ENCODE results near the gene KIF26B.
A peak's percentile ranks its signal among the peaks of the same experiment; 100 is the strongest.

KIF26B gene

DNA sequence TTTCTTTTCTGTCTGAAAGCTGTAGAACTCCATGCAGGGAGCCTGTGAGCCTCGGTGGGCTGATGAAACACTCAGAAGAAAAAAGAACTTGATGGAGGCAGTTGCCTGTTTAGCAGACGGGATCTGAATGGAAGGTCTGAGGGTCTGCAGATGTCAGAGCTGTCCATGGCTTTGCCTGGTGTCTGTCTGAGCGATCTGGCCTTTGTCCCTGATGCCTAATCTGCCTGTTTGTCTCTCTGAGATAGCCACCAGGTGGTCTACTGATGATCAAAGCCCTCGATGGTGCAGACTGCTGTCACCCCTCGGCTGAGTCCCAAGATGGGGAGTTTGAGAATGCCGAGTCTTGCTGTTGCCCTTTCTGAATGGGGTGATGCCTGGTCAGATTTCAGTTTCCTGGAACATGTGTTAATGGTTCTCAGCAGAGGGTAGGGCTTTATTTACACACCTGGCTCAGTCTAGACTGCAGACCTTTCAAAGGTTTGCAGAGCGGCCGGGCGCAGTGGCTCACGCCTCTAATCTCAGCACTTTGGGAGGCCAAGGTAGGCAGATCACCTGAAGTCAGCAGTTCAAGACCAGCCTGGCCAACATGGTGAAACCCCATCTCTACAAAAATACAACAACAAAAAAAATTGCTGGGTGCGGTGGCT lies 90.4 kb downstream of the KIF26B start:
- no peak for DNase-seq

DNA sequence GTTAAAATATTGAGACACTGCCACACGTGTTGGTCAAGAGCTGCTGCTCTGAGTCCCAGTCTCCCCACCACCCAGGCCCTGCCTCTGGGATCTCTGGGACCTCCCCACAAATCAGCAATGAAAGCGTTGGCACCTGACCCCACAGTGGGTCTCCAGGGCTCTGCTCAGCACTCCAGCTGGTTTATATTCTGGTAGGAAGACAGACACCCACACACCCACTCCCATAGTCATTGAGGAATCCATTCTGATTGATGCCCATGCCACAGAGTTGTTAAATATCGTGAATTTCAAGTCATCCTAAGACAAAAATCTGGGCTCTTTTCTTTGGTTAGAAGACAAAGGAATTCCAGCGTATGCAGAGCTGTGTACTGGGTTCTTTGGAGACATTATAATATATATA lies 91.6 kb downstream of the KIF26B start:
- DNase-seq: no peak

DNA sequence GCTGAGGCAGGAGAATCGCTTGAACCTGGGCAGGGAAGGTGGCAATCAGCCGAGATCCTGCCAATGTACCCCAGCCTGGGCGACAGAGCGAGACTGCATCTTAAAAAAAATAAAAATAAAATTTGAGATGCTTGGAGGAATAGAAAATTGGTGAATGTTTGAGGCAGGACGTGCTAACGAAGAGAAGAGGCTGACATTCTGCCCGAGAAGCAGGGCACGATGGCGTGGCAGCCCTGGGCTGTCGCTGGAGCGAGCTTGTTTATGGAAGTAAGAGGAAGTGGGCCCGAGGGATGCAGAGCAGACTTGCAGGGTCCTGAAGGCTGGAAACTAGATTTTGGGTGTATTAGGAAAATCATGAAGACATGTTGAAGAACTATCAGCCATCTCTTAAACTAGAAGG lies 92.6 kb downstream of the KIF26B start:
- no peak for DNase-seq

DNA sequence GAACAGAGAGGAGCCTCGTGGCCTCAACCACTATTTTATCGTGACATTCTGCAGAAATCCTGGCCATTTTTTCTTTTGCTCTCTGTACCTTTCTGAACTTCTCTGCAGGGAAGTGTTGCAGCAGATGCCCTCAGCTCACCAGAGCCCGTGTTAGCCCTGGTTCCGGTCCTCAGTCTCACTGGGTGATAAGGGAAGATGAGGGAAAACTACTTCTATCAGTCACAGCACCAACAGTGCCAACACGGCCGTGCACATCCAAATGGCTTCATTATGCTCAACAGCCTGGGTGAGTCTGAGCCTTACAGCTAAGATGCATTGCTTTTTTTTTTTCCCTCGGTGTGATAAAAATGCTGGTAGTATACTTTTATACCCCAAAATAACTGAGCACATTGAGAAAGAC lies 93.0 kb downstream of the KIF26B start:
- no peak for DNase-seq

DNA sequence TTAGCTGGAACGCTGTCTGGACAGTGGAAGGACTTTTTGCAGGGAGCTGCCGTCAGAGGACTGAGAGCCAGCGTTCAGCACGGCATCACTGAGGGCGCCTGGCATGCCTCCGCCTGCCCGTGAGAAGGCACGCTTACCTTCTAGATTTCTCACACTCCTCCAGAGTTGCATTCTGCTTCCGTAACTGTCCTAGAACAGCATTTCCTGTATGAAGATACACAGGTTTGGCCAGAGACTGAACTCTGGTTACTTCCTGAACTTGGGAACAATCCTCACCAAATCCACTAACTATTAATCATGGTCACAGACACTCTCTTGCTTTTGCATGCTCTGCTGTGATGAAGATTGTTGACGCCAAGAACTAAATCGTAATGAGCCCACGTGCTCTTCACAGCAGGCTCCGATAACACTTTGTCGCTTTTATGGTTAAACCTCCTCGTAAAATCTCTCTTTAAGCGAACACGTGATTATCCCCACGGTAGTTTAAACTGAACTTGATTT lies 93.5 kb downstream of the KIF26B start:
- no peak for DNase-seq

DNA sequence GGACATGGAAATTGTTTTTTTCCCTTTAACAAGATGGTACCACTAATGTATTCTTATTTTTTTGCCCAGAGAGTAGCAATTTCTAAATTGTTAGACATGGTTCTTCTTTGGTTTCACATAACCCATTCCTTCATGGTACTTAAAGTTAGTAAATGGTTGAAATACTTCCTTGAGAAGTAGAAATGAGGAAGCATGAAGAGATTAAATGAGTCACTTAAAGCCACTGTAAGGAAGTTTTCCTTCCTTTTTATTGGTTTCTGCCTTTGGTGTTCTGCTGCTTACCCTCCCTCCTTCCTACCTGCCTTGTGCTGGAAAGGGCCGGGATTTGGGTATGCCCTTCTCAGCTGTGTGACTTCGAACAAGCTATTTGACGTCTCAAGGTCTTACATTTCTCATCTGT lies 101.0 kb downstream of the KIF26B start:
- DNase-seq: no peak

GRCh38 chr1:245256528-245256927 lies 101.7 kb downstream of the KIF26B start:
- no peak for DNase-seq

DNA sequence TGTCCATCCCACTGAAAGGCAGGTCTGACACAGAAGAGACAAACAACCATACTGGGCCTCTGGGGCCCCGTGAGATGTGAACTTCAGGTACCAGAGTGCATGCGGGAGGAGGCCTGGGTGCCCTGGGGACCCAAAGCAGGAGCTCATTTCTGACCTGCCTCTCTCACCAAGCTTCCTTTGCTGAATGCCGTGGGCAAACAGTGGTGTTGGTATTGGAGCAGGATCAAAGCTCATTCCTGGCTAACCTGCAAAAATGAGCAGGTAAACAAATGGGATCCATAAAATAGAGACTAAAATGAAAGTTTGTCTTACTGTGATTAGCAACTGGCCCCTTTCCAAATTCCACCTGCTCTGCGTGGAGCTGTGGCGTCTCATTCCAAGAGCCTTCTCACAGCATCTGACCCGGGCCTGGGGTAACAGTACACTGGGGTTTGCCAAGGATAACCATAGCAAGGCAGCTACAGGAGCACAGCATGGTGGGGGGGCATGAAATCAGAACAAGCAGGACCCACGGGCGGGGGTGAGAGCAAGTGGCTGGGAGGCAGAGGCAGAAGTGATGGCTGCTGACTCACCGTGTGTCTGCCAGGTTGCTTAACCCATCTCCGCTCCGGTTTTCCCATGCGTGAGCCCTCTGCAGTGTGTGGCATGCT lies 103.6 kb downstream of the KIF26B start:
- peak; percentile 90 for DNase-seq

- DNase-seq: peak; percentile 89
These were observed 105.5 kb downstream of the KIF26B start for GRCh38 chr1:245260110-245260882.

DNA sequence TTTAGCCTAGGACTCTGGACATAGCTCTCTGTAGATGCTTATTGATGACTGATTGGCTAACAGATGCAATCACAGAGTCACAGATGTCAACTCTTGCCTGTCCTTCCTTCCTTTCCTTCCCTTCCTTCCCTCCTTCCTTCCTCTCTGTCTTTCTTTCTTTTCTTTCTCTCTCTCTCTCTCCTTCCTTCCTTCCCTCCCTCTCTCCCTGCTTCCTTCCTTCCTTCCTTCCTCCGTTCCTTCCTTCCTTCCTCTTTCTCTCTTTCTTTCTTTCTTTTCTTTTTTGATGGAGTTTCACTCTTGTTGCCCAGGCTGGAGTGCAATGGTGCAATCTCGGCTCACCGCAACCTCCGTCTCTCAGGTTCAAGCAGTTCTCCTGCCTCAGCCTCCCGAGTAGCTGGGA lies 106.1 kb downstream of the KIF26B start:
- no peak for DNase-seq

- peak; percentile 95 for DNase-seq
These were observed 107.0 kb downstream of the KIF26B start for GRCh38 chr1:245261786-245262185.

DNA sequence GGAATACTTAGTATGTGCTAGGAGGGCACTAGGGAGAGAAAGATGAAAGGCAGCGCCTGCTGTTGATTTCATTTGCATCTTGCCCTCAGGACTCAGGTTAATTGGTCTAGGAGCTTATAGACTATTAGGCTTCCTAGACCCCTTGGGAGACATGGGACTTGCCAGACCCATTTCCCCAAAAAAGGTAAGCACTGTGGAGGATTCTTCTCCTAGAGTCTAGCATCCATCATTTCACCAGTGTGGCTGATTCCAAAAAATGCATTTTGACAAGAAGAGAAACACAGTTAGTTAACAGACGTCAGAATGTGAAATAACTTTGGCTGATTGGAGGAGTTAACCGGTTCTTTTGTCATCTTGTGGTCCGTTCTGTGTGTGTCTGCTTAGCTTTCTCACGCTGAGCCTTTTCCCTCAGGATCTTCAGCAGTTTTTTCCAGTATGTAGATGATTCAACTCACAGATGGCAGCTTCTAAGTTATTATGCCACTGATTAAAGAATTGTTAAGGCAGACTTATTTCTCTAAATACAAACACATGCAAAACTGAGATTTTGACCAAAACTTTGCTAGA lies 108.8 kb downstream of the KIF26B start:
- peak; percentile 17 for DNase-seq

DNA sequence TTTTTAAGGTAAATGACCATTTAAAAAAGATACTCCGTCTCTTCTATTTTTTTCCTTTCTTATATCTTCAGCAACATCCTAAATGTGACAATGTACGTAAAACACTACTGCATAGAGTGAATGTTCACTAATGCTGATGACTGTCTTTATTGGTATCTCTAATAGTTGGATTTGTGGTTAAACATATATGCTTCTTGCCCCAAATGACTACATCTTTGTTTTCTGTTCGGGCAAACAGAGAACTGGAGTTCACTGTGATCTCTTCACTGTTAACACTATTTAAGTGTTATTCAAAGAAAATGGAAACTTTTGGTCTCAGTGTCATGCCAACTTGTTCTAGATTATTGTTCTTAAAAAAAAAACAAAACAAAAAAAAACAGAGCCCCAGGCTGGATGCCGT lies 109.4 kb downstream of the KIF26B start:
- no peak for DNase-seq

- no peak for DNase-seq
These were observed 111.3 kb downstream of the KIF26B start for GRCh38 chr1:245266105-245266504.

GRCh38 chr1:245270063-245270462 lies 115.3 kb downstream of the KIF26B start:
- DNase-seq: no peak

- no peak for DNase-seq
These were observed 116.2 kb downstream of the KIF26B start for GRCh38 chr1:245270972-245271371.

- DNase-seq: no peak
These were observed 117.9 kb downstream of the KIF26B start for GRCh38 chr1:245272676-245273075.

GRCh38 chr1:245276445-245276844 lies 121.7 kb downstream of the KIF26B start:
- no peak for DNase-seq

DNA sequence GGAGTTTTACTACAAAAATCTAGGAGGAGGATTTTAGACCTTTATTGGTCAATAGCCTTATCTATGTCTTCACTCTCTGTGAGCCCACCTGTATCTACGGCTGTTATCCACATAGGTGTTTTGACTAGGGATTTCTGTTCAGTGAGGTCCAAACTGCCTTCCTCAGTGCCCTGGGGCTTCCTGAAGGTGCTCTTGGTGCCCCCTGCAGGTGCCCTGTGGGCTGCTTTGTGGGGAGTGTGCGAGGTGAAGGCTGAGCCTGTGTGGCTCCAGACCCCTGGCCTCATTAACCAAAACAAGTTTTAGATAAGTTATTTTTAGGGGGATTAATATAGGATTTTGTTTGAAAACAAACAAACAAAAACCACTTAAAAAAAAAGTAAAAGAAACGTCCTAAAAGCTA lies 122.5 kb downstream of the KIF26B start:
- DNase-seq: no peak

DNA sequence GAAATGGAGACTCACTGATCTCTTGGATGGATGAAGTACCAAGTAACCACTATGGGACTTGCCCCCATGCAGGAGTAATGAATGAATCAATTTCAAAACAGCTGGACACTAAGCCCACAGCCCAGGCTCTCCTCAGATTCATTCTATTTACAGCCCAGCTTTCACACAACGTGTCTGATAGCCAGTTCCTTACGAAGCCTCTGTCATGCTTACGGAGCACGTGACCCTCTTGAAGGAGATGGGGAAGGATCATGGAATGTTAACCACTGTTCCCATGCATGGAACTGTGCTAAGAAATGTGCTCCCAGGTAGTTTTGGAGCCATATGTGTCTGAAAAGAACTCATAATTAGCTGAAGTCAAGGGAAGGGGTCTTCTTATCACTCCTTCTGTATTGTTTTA lies 124.1 kb downstream of the KIF26B start:
- no peak for DNase-seq

DNA sequence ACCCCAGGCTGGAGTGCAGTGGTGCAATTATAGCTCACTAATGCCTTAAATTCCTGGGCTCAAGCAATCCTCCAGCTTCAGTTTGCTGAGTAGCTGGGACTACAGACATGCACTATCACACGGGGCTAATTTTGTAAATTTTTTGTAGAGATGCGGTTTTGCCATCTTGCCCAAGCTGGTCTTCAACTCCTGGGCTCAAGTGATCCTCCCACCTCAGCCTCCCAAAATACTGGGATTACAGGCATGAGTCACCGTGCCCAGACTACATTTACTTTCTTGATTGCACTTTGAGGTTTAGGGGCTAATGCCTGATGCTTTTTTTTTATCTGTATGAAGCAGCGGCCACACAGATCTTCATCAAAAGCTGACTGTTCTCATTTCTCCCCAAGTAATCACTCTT lies 124.6 kb downstream of the KIF26B start:
- no peak for DNase-seq

GRCh38 chr1:245283001-245283400 lies 128.2 kb downstream of the KIF26B start:
- DNase-seq: no peak

GRCh38 chr1:245285168-245285567 lies 130.4 kb downstream of the KIF26B start:
- no peak for DNase-seq

- no peak for DNase-seq
These were observed 134.0 kb downstream of the KIF26B start for GRCh38 chr1:245288796-245289195.

Data from kidney glomerular epithelial cell (primary cell).